ENCODE measurements around the gene MEGF11.

GRCh38 chr15:65985387-65985786 lies 268.2 kb downstream of the MEGF11 start:
- TF ChIP-seq CTCF (IDR thresholded peaks at IDR 0.05) (no peak), POLR2A (IDR thresholded peaks at IDR 0.05) (no peak)

Data from right lobe of liver (tissue), 4 donors.